HT1080 (cell line): ENCODE measurements around the gene PGK1. TPM values are rescaled to one million over a fixed set of nuclear protein-coding genes. Genes with fewer than 3 reads are reported as not detected.

Experiments
- DNase-seq: peaks from one replicate; pipeline ENCODE4 v3.0.0-alpha.2; 2015; ENCODE audit warnings: low read depth
- total RNA-seq: library from RNA; depleted of rRNA; stranded (reverse); fragments of >200 nt; shearing (Covaris generic); gene quantifications from 2 replicates; pipeline ENCODE4 v1.2.3, GENCODE V29; 2014; rRNA removed

Gene PGK1
- total RNA-seq, 1 experiment from 2014 or later, result 374 TPM

DNA sequence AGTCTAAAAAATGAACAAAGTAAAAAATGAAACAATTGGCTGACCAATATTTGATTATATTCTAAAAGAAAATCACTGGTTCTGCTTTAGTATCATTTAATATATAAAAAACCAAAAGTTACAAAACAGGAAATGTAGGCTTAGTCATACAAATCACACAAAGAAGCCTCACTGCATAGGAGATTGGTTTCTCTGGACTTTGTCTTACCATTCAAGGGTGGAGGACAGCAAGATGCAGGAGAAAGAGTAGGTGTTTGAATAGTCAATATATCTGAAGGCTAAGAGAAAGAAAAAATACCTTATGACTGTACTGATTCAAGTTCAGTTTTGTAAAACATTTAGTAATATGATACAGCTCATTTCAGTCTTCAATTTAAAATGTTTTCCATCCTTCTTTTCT lies 64.0 kb downstream of the PGK1 start:
- peak; percentile 10 for DNase-seq

Other genes starting within 250 kb of the PGK1 start
- gene MAGT1, start 208.8 kb upstream of the PGK1 start, total RNA-seq, result 39.4 and 49.4 TPM in 2 replicates
- 382 and 476 TPM in 2 replicates for gene COX7B, start 204.8 kb upstream of the PGK1 start, total RNA-seq
- gene ATP7A, start 193.6 kb upstream of the PGK1 start, total RNA-seq, result 3.1 and 3.3 TPM in 2 replicates
- gene PGAM4, start 134.6 kb upstream of the PGK1 start, total RNA-seq, result 0.84 and 1.4 TPM in 2 replicates
- 17.8 and 22.0 TPM in 2 replicates for gene TAF9B, start 35.4 kb downstream of the PGK1 start, total RNA-seq
- gene CYSLTR1, start 223.4 kb downstream of the PGK1 start, total RNA-seq, result not detected in 2 replicates